ENCODE measurements around the gene L3MBTL4. TPM values are rescaled to one million over a fixed set of nuclear protein-coding genes. Genes with fewer than 3 reads are reported as not detected.
A peak's percentile ranks its signal among the peaks of the same experiment; 100 is the strongest.

L3MBTL4 gene
- total RNA-seq = 10 to 100 TPM; 27.3 to 36.9 (median 33.1) TPM
- 4.9 TPM for polyA plus RNA-seq
- long read RNA-seq, donor 1, transcript L3MBTL4-201 (19 exons, 3,560 nt) = major isoform, 10 of 26 reads
- long read RNA-seq, donor 1, partial matches to known transcripts = 5 of 26 reads
- long read RNA-seq, donor 1, other reads (novel, unspliced or antisense) = 11 of 26 reads
- long read RNA-seq, donor 2, partial matches to known transcripts = 4 of 9 reads
- long read RNA-seq, donor 2, other reads (novel, unspliced or antisense) = 4 of 9 reads
- long read RNA-seq, donor 3, full-length matches to known transcripts = 47 of 86 reads
- long read RNA-seq, donor 3, partial matches to known transcripts = 13 of 86 reads
- long read RNA-seq, donor 3, other reads (novel, unspliced or antisense) = 26 of 86 reads
- long read RNA-seq, donor 4, partial matches to known transcripts = 3 of 10 reads
- long read RNA-seq, donor 4, other reads (novel, unspliced or antisense) = 4 of 10 reads

DNA sequence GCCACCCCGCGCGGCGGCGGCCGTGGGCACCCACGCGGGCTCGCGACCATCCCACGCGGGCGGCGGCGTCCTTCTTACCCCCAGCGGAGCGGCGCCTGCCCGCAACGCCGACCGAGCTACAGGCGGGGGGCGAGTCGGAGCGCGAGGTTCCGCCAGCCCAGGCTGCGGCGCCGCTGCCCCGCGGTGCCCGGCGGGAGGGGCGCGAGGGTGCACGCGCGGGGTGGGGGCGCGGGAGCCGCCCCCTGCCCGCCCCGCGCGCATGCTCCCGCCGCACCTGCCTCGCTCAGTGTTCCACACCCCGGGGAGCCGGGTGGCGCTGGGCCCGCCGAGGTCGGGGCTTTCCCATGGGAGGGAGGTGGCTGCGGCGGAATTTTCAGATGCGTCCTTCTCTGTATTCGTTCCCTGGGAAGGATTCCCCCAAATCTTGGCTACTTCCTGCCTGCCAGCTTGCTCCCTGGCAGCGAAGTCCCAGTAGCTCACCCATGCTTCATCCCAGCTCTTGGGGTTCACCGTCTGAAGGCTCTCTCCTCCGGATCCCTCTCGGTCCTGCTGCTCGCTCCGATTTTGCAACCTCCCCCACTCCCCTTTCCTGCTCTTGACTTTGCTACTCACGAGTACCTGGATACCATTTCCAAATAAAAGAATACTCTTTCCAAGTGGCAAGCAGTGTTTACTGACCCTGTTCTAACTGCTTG lies at the start of gene L3MBTL4:
Gene L3MBTL4, minus strand, starts transcription at position 189 of the 695 bp plus-strand sequence. CDS start 103,286 bp downstream, outside the sequence.
- Histone ChIP-seq H3K9me3 (ENCODE audit: control insufficient read depth, low read length) (no peaks in the 10 kb centered on the region), H3K4me3 (ENCODE audit: low read length) (peak within 1 kb of the TSS; percentile 57), H3K27me3 (ENCODE audit: control insufficient read depth, insufficient read depth) (no peaks in the 10 kb centered on the region), H3K4me1 (ENCODE audit: control insufficient read depth, insufficient read depth, low read length) (no peaks in the 10 kb centered on the region), H3K27ac (ENCODE audit: low read length) (peak within 1 kb of the TSS; percentile 66)
- WGBS = 2% methylated on average over 67 of the region's 67 CpGs
- intact Hi-C loops (cut with DNase I) = no loop called here
- DNase-seq (peak; percentile 41 to 82 (median 77)), ATAC-seq (peak; percentile 77 to 83)

DNA sequence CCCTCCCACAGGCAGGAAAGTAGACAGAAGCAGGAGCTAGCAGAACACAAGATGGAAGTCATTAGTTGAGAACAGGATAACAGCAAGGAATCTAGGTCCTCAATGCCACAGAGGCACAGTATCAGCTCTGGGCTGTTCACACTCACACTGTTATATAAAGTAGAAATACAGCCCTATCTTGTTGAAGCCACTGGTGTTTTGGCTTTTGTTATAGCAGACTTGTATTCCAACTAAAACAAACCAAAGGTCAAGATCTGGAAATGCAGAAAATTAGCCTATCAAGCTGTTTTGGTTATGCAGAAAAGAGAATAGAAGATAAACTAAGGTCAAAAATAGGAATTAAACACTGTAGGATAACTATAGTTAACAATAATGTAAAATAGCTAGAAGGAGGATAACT lies 37.5 kb upstream of the L3MBTL4 start:
- DNase-seq (no peak), ATAC-seq (no peak)
- Histone ChIP-seq H3K27ac (ENCODE audit: low read length) (no peak overlapping the region), H3K4me1 (ENCODE audit: control insufficient read depth, insufficient read depth, low read length) (no peaks in the 10 kb centered on the region), H3K27me3 (ENCODE audit: control insufficient read depth, insufficient read depth) (no peaks in the 10 kb centered on the region), H3K4me3 (ENCODE audit: low read length) (no peak overlapping the region), H3K9me3 (ENCODE audit: control insufficient read depth, low read length) (no peaks in the 10 kb centered on the region)
- intact Hi-C loops (cut with DNase I) = no loop called here

DNA sequence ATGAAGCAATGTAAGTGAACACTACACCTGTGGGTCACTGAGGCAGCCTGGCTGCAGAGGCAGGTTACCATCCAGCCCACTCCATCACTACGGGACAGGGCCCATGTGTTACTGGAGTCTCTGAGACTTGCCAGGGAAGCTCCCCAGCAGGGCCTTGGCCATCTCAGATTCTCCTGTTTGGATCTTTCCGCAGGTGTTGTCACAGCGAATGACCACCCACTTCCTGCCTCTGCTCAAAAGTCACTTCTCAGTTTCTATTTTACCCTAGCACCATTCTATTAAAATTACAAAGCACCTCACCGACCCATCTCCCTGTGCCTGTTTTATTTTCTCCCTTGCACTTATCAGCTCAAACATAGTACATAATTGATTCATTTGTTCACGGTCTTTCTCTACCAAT lies 34.5 kb upstream of the L3MBTL4 start:
- intact Hi-C loops (cut with DNase I) = no loop called here
- ATAC-seq (no peak), DNase-seq (no peak)
- Histone ChIP-seq H3K4me3 (ENCODE audit: low read length) (no peak overlapping the region), H3K27me3 (ENCODE audit: control insufficient read depth, insufficient read depth) (no peaks in the 10 kb centered on the region), H3K4me1 (ENCODE audit: control insufficient read depth, insufficient read depth, low read length) (no peaks in the 10 kb centered on the region), H3K9me3 (ENCODE audit: control insufficient read depth, low read length) (no peaks in the 10 kb centered on the region), H3K27ac (ENCODE audit: low read length) (no peak overlapping the region)
- WGBS = 93% methylated on average over 5 of the region's 5 CpGs

DNA sequence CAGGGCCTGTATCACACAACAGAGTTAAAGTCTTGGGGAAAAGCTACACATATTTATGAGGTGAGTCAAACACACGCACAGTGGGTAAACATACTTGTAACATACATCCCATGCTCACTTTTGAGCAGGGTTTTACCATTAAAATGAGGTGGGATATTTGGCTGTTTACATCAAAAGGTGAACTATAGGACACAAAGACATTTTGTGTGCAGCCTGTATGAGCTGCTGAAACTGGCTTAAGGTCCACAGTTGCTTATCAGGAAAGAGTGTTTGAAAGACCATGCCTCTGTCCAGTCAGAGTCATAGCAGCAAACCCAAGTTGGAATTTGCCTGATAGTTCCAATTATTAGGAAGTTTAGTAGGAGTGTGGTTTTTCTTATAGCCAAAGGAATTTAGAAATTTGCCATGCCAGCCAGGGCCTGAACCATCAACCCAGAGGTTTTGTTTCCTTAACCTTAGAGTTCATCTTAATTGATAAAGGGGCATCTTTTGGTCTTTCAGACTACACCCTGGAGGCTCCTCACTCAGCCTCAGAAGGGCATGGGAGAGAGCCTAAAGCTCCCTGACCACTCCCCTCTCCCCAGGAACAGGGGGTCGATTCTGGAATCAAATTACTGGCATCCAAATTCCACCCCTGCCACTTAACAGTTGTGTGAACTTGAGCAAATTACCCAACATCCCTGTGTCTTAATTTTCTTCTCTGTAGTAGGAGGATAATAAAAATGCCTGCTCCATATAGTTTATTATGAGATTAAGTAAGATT lies 29.9 kb upstream of the L3MBTL4 start:
- DNase-seq (no peak), ATAC-seq (no peak)
- no peak overlapping the region for H3K27ac ChIP-seq (ENCODE audit: low read length)
- H3K4me1 ChIP-seq (ENCODE audit: control insufficient read depth, insufficient read depth, low read length) = no peaks in the 10 kb centered on the region
- H3K9me3 ChIP-seq (ENCODE audit: control insufficient read depth, low read length) = no peaks in the 10 kb centered on the region
- 58% methylated on average over 2 of the region's 2 CpGs for WGBS
- no peaks in the 10 kb centered on the region for H3K27me3 ChIP-seq (ENCODE audit: control insufficient read depth, insufficient read depth)
- no peak overlapping the region for H3K4me3 ChIP-seq (ENCODE audit: low read length)
- intact Hi-C loops (cut with DNase I) = no loop called here

DNA sequence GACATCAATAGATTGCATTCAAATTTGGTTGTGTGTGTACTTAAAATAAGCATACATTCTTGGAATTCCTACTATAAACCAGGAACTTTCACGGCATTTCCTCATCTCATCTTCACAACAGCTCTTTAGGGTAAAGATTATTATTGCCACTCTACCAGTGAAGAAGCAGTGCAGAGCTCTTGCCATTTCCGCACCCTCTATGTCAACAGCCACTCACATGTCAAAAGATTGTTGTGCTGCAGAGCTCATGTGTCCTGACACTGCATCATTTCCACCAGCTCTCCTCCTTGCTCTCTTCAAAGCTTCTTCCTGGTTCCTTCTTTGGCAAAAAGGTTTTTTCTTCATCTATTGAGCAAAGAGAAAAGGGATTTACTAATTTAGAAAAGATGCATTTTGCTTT lies 26.5 kb upstream of the L3MBTL4 start:
- Histone ChIP-seq H3K4me3 (ENCODE audit: low read length) (no peak overlapping the region), H3K27me3 (ENCODE audit: control insufficient read depth, insufficient read depth) (no peaks in the 10 kb centered on the region), H3K27ac (ENCODE audit: low read length) (no peak overlapping the region), H3K4me1 (ENCODE audit: control insufficient read depth, insufficient read depth, low read length) (no peaks in the 10 kb centered on the region), H3K9me3 (ENCODE audit: control insufficient read depth, low read length) (no peaks in the 10 kb centered on the region)
- intact Hi-C loops (cut with DNase I) = no loop called here
- DNase-seq (no peak), ATAC-seq (peak in 1 of 2 donors; percentile 77)
- 49% methylated on average over 2 of the region's 2 CpGs for WGBS

DNA sequence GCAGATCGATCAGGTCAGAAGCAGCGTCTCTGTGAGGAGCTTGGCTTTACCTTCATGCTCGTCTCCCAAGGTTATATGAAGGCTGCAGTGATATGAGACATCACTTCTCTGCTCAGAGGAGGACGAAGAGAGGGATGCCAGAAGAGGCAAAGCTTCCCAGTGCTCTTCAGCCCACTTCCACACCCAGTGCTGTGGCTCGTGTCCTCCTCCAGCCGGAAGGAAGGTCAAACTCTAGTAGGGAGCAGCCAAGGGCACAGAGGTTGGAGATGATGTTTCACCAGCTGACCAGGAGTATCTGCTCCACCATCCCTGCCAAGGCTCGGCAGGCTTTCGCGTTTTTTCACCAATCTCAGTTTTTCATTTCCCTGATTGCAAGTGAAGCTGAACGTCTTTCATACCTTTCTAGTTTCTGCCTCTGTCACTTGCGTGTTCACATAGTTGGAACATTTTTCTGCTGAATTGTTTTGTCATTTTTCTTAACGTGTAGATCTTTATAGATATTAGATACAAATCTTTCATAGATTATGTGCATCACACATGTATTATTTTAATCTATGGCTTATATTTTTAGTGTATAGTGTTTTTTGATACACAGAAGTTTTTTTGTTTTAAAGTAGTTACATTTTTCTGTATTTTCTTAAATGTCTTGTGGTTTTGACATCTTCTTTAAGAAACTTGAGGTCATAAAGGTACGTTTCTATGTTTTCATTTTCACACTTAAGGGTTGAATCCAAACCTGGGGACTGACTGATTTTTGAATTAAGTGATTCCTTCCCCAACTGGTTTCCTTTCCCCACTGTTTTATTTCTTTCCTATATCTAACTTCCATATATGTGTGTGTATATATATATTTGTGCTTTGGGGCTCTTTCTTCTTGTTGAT lies 23.5 kb upstream of the L3MBTL4 start:
- no peaks in the 10 kb centered on the region for H3K4me1 ChIP-seq (ENCODE audit: control insufficient read depth, insufficient read depth, low read length)
- no peak for ATAC-seq
- DNase-seq = no peak
- intact Hi-C loops (cut with DNase I) = no loop called here
- H3K27ac ChIP-seq (ENCODE audit: low read length) = no peak overlapping the region
- no peaks in the 10 kb centered on the region for H3K27me3 ChIP-seq (ENCODE audit: control insufficient read depth, insufficient read depth)
- no peaks in the 10 kb centered on the region for H3K9me3 ChIP-seq (ENCODE audit: control insufficient read depth, low read length)
- WGBS = 76% methylated on average over 13 of the region's 13 CpGs
- H3K4me3 ChIP-seq (ENCODE audit: low read length) = no peak overlapping the region

DNA sequence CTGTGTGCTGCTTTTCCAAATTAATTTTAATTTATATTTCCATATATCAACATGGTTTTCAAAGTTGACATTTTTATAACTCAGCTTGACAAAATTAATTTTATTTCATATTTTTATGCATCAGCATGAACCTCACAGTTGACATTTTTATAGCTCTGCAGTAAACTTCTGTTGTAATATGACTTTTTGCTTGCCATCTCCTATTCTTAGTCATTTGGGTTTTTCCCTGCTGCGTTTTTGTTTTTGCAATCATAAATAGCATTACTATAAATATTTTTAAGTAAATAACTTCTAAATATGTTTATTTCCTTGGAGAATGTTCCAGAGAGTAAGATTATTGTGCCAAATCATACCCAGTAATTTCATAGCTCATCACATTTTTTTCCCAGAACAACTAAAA lies 21.0 kb upstream of the L3MBTL4 start:
- WGBS = 50% methylated on average over 1 of the region's 1 CpG
- ATAC-seq = no peak
- H3K4me3 ChIP-seq (ENCODE audit: low read length) = no peak overlapping the region
- no peaks in the 10 kb centered on the region for H3K27me3 ChIP-seq (ENCODE audit: control insufficient read depth, insufficient read depth)
- H3K9me3 ChIP-seq (ENCODE audit: control insufficient read depth, low read length) = no peaks in the 10 kb centered on the region
- H3K27ac ChIP-seq (ENCODE audit: low read length) = no peak overlapping the region
- intact Hi-C loops (cut with DNase I) = no loop called here
- DNase-seq = no peak
- H3K4me1 ChIP-seq (ENCODE audit: control insufficient read depth, insufficient read depth, low read length) = no peaks in the 10 kb centered on the region

DNA sequence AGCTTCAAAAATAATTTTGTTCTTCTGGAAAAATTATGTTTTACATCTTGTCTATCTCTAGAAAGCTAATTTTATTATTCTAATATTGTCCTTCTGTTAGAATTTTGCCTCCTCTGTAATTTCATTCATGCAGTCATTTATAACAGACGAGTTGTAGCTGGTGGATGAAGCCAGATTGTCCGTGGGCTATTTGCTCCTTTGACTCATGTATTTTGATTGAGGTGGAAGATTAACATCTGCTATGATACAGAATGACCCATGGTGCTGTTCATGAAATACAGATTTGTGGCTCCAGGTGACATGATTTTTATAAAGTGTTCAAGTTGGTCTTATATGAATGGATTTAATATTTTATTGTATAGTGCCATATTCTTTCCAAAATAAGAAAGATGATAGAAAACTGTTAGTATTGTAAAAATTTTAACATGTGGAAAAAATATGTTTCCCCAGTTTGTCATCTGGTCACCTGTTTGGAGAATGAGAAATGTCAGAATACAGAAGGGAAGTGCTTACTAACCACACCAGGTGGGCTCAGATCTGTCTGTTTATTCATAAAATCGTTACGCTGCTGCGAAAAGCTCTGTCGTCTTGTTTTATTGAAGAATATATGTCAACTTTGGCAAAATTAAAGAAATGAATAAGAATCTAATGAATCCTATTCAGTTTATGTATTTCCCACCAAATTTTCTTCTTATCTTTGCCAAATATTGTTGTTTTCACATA lies 20.4 kb upstream of the L3MBTL4 start:
- no peak overlapping the region for H3K4me3 ChIP-seq (ENCODE audit: low read length)
- DNase-seq (no peak), ATAC-seq (no peak)
- intact Hi-C loops (cut with DNase I) = no loop called here
- H3K4me1 ChIP-seq (ENCODE audit: control insufficient read depth, insufficient read depth, low read length) = no peaks in the 10 kb centered on the region
- no peaks in the 10 kb centered on the region for H3K27me3 ChIP-seq (ENCODE audit: control insufficient read depth, insufficient read depth)
- WGBS = 78% methylated on average over 6 of the region's 6 CpGs
- H3K9me3 ChIP-seq (ENCODE audit: control insufficient read depth, low read length) = no peaks in the 10 kb centered on the region
- no peak overlapping the region for H3K27ac ChIP-seq (ENCODE audit: low read length)

DNA sequence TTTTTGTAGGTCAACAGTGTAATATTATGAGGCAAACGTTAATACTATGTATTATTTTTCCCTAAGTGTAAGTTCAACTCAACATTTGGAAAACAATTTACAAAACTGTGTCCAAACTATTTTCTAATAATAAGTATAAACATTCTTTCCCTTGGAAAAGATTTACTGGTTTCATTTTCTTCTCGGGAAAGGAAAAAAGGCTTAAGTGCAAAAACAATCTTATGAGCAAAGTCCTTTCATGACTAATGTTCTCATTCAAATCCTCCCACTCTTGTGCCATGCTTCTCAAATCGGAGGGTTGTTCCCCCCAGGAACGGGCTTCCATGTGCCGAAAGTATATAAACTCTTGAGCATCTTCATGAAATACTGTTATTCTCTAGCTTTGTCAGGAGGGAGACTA lies 19.8 kb upstream of the L3MBTL4 start:
- WGBS = 62% methylated on average over 5 of the region's 5 CpGs
- ATAC-seq (no peak), DNase-seq (no peak)
- H3K4me1 ChIP-seq (ENCODE audit: control insufficient read depth, insufficient read depth, low read length) = no peaks in the 10 kb centered on the region
- no peak overlapping the region for H3K4me3 ChIP-seq (ENCODE audit: low read length)
- no peaks in the 10 kb centered on the region for H3K9me3 ChIP-seq (ENCODE audit: control insufficient read depth, low read length)
- no peak overlapping the region for H3K27ac ChIP-seq (ENCODE audit: low read length)
- intact Hi-C loops (cut with DNase I) = no loop called here
- no peaks in the 10 kb centered on the region for H3K27me3 ChIP-seq (ENCODE audit: control insufficient read depth, insufficient read depth)
